HTERT RPE-1 (cell line): ENCODE results near the gene OR6K3.
"Not testable (repeated sequence)": the region's sequence is repeated elsewhere in the genome, so short reads cannot be mapped to it uniquely, and the experiment has no call there.

Source experiments
- in situ Hi-C: fragments of 300-500 bp; cut with MboI; formaldehyde crosslinking; loops from 4 replicates; pipeline ENCODE4 v1.14.3; 2020; ENCODE audit warnings: low sequenced_read_pairs

Gene OR6K3, protein sequence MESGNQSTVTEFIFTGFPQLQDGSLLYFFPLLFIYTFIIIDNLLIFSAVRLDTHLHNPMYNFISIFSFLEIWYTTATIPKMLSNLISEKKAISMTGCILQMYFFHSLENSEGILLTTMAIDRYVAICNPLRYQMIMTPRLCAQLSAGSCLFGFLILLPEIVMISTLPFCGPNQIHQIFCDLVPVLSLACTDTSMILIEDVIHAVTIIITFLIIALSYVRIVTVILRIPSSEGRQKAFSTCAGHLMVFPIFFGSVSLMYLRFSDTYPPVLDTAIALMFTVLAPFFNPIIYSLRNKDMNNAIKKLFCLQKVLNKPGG

DNA sequence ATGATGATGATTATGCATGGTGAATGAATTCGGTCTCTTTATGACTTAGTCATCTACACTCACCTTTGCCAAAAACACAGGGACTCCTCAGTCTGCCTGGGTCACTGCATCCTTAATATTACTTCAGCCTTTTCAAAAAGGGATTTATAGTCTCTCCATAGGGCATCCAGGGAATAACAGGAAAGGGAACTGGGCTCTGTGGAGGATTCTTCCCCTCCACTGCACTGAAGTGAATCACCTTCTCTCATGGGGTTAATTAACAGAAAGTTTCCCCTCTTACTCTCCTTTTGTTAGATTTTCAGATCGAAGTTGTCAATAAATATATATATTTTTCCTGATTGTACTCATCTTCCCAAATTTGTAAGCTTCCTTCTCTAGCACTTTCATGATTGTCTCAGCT is at the start of gene OR6K3:
OR6K3 (minus strand) TSS at position 101 of the 400 bp plus-strand sequence. CDS start 2,605 bp downstream, outside the sequence.
- in situ Hi-C loops, result no loop called here

DNA sequence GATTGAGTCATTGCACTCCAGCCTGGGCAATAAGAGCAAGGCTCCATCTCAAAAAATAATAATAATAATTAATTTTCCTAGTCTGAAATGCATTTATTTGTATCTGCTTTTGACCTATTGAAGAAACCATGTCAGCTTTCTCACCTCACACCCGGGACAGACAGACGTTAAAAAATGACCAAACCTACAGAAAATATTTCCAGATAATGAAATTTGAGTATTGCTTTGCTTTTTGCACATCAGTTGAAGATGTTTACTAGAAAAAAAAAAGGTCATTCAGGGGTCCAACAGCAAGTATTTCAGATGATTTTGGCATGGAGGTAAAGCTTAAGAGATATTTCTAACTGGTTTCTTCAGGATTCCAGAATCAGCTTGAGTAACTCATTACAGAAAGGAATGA is 33.9 kb upstream of the OR6K3 start, which contains the start of gene OR6K6:
OR6K6 (plus strand) TSS at position 301 of the 400 bp plus-strand sequence. CDS start 168 bp downstream, outside the sequence.
- in situ Hi-C loops, result no loop called here

DNA sequence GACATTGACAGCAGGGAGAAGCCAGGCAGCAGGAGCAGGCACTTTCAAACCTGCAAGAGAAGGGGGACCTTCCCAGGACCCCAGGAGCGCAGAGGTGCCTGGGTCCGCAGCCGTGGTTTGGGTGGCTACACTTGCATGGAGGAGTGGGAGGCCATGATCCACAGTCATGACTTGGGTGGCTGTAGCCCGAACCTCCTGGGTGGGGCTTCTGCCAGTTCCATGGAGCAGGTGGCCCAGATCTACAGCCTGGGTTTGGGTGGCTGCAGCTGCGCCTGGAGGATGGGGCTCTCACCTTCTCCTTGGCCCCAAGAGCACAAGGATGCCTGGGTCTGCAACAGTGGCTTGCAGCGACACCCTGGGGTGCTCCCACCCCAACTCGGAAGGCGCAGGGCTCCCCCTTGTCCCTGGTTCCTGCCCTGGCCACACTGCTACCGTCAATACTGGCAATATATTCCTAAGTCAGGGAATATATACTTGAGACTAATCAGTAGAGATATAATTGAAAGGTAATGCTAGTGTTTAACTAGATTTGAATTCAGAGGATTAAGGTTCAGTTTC is 31.7 kb upstream of the OR6K3 start:
- in situ Hi-C loops, result no loop called here

DNA sequence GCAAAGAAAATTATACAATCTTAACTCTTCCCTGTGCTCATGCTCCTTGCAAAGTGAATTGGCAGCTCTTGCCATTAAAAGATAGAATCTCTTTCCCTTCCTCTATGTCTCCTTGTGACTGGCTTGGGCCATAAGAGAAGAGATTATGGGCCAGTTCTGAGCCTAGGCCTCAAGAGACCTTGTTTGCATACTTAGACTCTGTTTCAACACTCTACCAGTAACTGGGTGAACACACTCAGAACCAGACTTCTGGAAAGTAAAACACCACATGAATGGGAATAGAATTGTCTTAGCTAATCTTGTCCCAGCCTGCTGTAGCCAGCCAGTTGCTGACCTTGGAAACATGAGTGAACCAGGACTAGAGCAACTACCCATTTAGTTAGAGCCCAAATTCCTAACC is 15.3 kb upstream of the OR6K3 start:
- in situ Hi-C loops, result no loop called here

DNA sequence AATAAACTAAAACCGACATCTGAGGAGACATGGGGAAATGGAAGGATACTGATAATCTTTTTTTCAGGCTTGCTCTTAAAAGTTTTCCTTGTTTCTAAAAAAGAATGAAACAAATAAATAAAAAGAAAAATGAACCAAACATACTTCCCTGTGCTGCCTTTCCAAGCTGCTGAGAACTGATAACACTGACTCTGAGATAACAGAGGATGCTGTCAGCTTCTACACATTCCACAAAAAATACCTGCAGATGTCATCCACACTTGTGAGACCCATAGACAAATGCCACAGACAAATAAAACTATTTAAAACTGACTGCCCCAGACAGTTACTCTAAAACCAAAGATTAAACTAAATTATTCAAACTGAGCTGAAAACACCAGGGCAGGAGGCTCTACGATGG is 12.0 kb upstream of the OR6K3 start:
- in situ Hi-C loops, result no loop called here

DNA sequence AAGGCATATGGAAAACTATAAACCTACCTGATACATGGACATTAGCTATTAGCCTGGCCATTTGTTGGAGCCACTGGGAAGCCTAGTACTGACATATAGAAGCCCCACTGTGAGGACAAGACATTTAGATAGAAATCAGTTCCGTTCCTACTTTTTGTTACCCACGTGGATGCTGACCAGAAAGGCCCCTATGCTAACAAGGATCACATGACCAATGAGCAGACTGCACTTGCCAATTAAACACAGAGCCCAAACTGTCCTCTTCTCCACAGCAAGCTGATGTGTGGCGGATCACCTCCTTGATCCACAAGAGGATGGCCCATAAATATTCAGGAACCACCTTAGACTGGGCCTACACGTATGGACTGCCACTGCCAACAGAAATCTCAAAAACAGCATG is 11.2 kb upstream of the OR6K3 start:
- in situ Hi-C loops, result no loop called here

DNA sequence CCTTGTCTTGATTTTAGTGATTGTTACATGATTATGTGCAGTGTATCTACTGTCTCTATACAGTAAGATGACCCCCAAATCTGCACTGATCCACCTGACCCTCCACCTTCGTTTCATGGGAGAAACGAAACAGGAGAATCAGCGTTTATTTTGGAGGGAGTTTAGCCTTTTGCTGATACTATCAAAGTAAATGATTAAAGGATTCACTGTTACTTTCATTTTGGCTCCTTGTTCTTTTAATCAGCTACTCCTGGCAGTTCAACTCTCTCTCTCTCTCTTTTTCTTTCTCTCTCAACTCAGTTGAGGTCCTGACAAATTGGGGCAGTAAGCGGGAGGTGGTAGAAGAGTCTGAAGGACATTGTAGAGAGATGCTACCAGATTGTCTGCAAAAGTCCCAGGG is 9.9 kb upstream of the OR6K3 start:
- in situ Hi-C loops, result no loop called here

DNA sequence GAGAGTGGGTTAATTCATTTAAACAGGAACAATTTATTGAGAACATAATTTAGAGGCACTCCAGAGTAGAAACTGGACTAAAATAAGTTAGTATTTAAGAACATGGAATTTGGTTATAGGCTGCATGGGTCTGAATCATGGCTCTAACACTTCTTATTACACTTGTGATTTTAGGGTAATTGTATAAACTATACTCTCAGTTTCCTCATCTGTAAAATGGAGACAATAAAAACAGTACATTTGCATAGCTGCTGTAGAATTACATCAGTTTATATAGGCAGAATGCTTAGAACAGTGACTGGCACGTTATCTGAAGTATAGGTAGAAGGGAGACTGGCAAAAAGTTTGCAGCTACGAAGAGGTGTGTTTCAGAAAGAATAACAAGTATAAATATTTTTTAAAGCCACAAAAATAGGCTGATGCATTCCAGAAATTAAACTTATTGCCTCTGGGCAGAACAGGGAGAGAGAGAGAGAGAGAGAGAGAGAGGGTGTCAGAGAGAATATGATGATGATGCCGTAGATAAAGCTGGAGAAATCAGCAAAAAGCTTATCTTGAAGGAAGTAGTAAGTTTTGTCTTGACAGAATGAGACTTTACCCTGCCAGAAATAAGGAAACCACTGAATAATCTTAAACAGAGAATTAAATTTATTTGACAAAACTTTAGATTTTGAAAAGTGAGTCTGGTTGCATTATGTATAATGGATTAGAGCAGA is 8.1 kb upstream of the OR6K3 start:
- in situ Hi-C loops, result no loop called here

DNA sequence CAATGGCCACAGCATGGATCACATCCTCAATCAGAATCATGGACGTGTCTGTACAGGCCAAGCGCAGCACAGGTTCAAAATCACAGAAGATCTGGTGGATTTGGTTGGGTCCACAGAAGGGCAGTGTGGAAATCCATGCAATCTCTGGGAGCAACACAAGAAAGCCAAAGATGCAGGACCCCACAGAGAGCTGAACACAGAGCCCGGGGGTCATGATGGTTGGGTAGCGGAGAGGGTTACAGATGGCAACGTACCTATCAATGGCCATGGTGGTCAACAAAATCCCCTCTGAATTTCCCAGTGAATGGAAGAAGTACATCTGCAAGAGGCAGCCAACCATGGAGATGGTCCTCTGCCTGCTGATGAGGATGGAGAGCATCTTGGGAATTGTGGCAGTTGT is 3.9 kb upstream of the OR6K3 start:
- in situ Hi-C loops, result no loop called here

DNA sequence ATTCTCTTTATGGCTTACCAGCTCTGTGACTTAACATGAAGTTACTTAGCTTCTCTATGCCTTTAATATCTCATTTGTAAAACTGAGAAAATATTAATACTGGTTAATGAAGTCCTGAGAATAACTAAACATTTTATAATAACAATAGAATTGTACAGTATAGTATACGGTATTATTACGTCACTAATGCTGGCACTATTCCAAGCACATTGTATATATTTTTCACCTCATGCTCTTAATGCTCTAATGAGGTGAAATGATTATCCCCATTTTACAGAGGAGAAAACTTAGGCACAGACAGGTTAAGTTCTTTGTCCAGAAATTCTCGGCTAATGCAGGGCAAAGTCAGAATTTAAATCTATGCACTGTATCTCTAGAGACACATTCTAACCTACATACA is 856 bp downstream of the OR6K3 start:
- in situ Hi-C loops, result no loop called here

DNA sequence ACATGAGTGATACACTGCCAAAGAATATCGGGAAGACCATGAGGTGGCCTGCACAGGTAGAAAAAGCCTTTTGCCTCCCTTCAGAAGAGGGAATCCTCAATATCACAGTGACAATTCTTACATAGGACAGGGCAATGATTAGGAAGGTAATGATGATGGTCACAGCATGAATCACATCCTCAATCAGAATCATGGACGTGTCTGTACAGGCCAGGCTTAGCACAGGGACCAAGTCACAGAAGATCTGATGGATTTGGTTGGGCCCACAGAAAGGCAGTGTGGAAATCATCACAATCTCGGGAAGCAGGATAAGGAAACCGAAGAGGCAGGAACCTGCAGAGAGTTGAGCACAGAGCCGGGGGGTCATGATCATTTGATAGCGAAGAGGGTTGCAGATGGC is 3.2 kb downstream of the OR6K3 start:
- in situ Hi-C loops, result no loop called here

DNA sequence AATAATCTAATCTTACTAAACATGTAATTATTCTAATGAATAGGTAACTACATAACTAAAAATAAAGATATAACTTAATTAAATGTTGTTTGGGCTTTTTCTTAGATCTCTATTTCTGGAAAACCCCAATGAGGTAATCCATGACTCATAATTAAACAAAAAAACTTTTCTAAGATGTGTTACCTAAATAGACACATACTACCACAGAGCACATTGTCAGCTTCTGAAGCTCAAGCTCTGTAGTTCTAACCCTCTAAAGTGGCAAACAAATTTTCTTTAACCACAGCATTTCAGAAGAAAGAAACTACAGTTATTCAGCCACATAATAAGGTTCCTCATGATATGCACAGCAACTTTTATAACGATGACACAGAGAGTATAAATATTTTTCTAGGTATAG is 4.2 kb downstream of the OR6K3 start:
- in situ Hi-C loops, result no loop called here

DNA sequence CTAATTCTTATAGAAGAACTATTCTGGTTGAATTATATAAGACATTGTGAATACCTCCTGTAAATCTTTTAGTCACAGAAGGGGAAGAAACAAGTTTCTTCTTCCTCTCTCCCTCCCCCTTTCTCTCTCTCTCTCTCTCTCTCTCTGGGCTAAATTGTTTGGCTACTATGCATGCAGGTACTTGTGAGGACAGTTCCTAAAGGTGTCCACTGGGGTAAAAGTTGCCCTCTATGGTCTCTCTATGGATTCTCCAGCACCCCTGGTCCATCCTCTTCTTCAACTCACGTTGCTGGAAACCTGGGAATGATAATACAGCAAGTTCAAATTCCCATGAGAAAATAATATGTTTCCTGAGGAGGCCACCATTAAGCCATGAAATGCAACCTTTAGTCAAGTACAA is 5.8 kb downstream of the OR6K3 start:
- in situ Hi-C loops, result no loop called here

DNA sequence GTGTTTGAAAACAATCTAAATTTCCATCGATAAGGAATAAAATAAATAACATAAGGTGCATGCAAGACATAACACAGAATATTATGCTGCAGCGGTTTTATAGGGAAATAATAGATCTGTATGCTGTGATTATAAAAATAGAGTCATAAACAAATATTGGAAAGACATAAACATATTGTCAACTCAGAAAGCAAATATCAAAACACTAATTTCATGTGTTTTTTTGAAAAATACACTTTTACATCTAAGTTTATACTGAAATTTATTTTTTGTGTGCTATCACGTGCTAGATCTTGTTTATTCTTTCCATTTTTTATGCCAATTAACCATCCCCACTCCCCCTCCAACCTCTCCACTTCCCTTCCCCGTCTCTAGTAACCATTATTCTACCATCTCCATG is 9.4 kb downstream of the OR6K3 start:
- in situ Hi-C loops, result no loop called here

DNA sequence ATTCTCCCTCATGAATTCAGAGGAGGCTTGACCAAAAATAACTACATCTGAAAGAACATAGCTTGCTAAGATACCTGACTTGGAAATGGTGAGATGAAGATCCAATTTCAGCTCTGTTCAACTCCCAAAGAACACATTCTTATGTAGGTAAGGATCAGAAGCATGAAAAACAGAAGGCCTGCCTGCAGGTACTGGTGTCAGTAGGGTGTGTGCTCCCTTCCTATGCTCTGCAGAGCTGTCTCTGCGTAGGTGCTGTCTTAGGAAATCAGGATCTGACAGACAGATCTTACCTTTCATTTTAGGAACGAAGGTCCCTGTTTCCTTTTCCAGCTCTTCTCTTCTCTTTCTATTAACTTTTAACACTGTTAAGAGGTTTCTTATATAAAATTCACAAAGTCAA is 14.4 kb downstream of the OR6K3 start:
- in situ Hi-C loops, result no loop called here

DNA sequence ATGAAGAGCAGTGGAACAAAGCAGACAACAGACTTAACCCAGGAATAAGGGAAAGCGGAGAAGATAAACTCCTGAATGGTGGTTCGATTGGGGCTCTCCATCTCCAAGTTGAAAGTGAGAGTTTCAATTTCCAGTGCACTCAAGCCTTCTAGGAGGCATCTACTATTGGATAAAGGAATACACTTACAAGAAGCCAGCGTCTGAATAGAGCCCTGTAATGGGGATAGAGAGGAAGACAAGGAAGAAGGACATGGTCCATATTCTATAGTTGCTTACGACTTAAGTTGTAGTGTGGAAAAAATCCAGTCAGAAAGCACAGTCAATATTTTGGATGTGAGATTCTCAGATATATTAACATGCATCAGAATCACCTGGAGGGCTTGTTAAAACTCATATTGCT is 20.0 kb downstream of the OR6K3 start, which contains the start of gene OR6K2:
OR6K2 (minus strand) TSS at position 101 of the 400 bp plus-strand sequence; CDS start at position 101, 0 bp downstream.
- in situ Hi-C loops, result no loop called here

DNA sequence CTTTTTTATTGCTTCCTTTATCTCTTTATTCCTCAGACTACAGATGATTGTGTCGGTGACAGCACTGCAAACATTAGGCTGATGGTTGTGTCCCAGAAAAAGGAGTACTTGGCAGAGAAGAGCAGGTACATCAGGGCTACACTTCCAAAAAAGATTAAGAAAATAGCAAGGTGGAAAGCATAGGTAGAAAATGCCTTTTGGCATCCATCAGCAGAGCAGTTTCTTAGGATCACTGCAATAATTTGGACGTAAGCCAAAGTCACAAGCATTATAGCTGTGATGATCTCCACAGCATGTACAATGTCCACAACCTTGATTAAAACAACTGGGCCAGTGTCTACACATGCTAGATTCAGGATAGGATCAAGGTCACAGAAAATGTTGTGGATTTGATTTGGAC is 25.9 kb downstream of the OR6K3 start:
- in situ Hi-C loops, result no loop called here

DNA sequence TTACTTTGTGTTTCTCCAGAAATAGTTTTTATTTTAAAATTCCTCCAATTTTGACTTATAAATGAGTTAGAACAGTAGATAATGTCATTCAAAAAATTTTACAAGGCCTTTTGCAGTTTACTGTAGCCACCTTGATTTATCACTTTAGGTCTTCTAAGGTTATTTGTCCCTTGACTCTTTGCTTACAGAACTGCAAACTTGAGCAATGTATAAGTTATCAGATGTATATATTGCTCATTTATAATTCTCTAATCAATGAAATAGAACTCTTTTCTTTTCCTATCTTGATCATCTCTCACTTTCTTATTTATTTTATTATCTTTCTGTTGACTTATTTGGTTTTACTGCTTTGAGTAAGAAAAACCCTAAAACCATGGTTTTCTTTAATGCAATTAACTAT is 28.2 kb downstream of the OR6K3 start:
- in situ Hi-C loops, result no loop called here

DNA sequence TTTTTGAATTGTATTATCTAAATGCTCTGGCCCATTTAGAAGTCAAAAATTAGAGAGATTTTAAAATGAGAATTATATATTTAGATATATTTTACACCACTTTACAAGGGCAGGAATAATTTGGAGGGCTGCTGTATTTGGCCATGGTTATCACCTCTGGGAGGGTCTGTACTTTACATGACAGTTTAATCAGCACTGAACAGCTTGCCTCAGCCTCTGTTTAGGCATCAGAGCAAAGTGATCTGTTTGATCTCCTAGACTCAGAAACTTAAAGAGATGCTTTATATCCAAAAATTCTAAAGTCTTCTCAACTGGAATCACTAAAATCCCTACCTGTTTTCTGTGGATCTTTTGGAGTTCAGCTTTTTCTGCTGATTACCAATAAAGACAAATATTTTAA is 28.6 kb downstream of the OR6K3 start:
- in situ Hi-C loops, result no loop called here

DNA sequence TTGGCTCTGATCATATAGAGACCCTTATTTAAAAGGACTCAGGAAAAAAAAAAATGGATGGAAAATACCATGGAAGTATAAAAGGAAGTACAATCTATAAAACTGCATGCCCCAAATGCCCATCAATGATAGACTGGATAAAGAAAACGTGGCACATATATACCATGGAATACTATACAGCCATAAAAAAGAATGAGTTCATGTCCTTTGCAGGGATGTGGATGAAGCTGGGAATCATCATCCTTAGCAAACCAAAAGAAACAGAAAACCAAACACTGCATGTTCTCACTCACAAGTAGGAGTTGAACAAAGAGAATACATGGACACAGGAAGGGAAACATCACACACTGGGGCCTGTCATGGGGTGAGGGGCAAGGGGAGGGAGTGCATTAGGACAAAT is 29.4 kb downstream of the OR6K3 start:
- in situ Hi-C loops, result not testable (repeated sequence)

DNA sequence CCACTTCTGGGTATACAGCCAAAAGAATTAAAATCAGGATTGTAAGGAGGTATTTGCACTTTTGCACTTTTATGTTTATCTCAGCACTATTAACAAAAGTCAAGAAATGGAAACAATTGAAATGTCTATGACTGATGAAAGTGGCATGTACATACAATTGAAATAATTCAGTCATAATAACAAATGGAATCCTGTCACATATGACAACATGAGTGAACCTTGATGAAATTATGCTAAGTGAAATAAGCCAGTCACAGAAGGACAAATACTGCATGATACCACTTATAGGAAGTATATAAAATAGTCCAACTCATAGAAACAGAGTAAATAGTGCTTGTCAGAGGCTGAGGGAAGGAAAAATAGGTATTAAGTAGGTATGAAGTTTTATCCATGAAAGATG is 30.6 kb downstream of the OR6K3 start:
- in situ Hi-C loops, result no loop called here

DNA sequence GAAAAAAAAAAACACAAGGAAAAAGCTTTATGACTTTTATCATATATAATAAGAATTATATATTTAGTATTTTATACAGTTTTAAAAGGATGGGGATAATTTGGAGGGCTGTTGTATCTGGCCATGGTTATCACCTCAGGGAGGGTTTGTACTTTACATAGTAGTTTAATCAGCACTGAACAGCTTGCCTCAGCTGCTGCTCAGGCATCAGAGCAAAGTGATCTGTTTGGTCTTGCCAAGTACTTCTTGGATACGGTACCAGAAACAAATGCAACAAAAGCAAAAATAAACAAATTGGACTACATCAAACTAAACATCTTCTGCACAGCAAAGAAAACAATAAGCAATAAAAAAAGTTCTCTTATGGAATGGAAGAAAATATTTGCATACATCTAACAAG is 31.4 kb downstream of the OR6K3 start:
- in situ Hi-C loops, result no loop called here
